HG03439 (cell line): Measurements from ENCODE around the gene HOMER2.
"Not testable (repeated sequence)": the region's sequence is repeated elsewhere in the genome, so short reads cannot be mapped to it uniquely, and the experiment has no call there.

Experiments used
- ATAC-seq: cut with Tn5 transposase; IDR thresholded peaks from one replicate; pipeline ENCODE4 v1.9.1; 2021; ENCODE audit warnings: mild to moderate bottlenecking, moderate library complexity; ENCODE audit not compliant: unreplicated experiment

The HOMER2 gene

GRCh38 chr15:82966671-82967071 lies 14.2 kb upstream of the HOMER2 start:
- ATAC-seq = no peak

GRCh38 chr15:82964890-82965289 lies 12.4 kb upstream of the HOMER2 start:
- no peak for ATAC-seq

- ATAC-seq = no peak
Observed at GRCh38 chr15:82963471-82964341, 11.2 kb upstream of the HOMER2 start.

- no peak for ATAC-seq
Observed at GRCh38 chr15:82960766-82961165, 8.2 kb upstream of the HOMER2 start.

- ATAC-seq = no peak
Observed at GRCh38 chr15:82959423-82959822, 6.9 kb upstream of the HOMER2 start.

GRCh38 chr15:82958638-82959037 lies 6.1 kb upstream of the HOMER2 start:
- no peak for ATAC-seq

- ATAC-seq = no peak
Observed at GRCh38 chr15:82951472-82952157, 905 bp downstream of the HOMER2 start.

GRCh38 chr15:82950746-82951370 lies 1.7 kb downstream of the HOMER2 start:
- no peak for ATAC-seq

GRCh38 chr15:82950295-82950694 lies 2.2 kb downstream of the HOMER2 start:
- no peak for ATAC-seq

- ATAC-seq = no peak
Observed at GRCh38 chr15:82946155-82946701, 6.3 kb downstream of the HOMER2 start.

- ATAC-seq = no peak
Observed at GRCh38 chr15:82945326-82945725, 7.2 kb downstream of the HOMER2 start.

- ATAC-seq = no peak
Observed at GRCh38 chr15:82944821-82945220, 7.7 kb downstream of the HOMER2 start.

- no peak for ATAC-seq
Observed at GRCh38 chr15:82944056-82944455, 8.5 kb downstream of the HOMER2 start.

GRCh38 chr15:82943176-82943575 lies 9.3 kb downstream of the HOMER2 start:
- no peak for ATAC-seq

GRCh38 chr15:82942691-82943090 lies 9.8 kb downstream of the HOMER2 start:
- no peak for ATAC-seq

- not testable (repeated sequence) for ATAC-seq
Observed at GRCh38 chr15:82939678-82940077, 12.8 kb downstream of the HOMER2 start.

- ATAC-seq = no peak
Observed at GRCh38 chr15:82937712-82938058, 14.8 kb downstream of the HOMER2 start.

- no peak for ATAC-seq
Observed at GRCh38 chr15:82936966-82937711, 15.4 kb downstream of the HOMER2 start.

- no peak for ATAC-seq
Observed at GRCh38 chr15:82935382-82935781, 17.1 kb downstream of the HOMER2 start.

GRCh38 chr15:82934100-82934880 lies 18.2 kb downstream of the HOMER2 start:
- no peak for ATAC-seq
